ENCODE measurements around the gene ARHGEF17.

ARHGEF17 gene

DNA sequence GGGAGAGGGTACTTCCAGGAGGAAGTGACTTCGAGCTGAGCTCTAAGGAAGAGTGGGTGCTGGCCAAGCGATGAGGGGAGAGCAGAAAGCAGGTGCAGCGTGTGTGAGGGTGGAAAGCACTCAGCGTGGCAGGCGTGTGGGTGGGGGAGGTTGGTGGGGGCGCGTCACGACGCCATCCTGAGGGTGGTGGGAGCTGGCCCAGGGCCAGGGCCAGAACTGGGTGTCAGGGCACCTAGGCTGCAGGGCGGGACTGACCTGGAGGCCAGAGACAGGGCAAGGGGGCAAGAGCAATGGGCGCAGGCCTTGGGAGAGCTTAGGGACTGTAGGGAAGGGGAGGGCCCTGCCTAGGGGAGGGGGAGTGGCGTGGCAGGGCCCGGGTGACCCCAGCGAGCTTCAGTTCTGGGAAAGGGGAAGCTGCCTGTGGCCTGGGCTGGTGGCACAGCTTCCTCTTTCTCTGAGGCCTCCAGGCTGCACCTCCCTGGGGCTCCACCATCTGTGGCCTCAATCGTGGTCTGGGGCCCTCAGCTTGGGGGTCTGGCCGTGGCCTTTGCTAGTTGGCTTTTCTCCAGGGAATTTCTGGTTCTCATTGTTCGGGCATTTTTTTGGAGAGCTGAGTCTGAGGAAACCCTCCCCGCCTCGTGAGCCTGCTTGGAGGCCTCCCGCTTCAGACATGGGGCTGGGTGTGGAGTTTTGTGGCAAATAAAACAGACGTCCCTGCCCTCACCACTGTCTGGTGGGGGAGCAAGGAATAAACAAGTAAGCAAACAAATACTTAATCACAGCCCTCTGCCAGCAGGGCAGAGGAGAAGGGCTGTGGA is 77.0 kb downstream of the ARHGEF17 start:
- DNase-seq, result no peak

DNA sequence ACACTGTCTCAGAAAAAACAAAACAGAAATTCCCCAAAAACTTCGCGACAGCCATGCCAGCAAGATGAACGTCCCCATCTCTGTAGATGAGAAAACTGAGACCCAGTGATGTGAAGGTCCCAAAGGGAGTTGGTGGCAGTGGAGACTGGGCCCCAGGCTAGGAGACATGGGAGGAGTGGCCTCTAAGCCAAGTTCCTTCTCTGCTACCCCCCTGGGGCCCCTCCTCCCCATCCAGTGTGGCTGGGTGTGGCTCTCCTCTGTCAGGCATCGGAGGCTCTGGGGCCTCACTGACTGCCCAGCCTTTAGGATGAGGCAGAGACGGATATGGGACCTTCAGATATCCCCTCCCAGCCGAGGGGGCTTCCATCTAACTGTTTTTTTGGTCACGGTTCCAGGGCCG is 77.9 kb downstream of the ARHGEF17 start:
- DNase-seq, result no peak

DNA sequence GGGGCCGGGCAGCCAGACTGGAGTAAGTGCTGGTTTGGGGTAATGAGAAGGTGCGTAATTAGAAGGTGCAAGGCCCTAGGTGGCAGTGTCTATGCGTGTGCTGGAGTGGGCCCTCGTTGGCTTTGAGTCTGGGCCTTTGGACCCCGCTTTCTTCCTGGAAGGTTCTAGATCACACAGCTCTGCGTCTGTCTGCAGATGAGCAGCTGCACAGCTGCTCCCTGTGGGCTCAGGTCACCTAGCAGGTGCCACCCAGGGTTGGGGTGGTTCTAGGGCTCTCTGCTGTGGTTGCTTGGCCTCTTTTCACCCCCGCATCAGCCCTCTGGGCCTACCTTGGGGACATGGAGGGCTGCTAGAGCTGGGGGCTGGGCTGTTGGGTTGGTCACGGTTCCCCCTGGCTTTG is 78.5 kb downstream of the ARHGEF17 start:
- no peak for DNase-seq

DNA sequence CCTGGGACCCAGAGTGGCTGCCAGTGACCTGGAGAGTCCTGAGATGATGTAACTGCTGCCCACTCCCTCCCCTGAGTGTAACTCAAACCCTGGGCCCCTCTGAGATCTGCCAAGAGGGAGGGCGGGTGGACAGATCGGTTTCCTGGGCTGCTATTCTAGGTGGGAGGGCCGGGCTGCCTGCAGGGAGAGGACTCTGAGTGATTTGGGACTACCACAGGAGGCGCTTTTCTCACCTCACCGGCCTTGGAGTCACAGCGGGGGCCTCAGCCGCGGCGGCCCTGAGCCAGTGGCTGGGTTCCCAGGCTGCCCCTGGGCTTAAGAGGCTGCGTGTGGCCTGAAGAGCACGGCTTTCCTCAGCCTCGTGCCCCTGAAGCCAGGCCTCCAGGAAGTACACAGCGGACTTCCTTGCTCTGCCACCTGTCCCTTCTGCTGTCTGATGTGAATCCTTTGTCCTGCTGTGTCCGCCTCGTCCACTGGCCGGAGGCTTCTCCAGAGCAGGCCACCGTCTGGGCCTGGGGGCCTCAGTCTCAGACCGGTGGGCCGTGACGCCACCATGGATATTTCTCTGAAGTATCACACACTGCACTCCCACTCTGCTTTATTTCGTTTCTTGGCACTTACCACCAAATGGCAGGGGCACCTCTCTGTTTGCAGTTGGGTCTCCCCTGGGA is 79.7 kb downstream of the ARHGEF17 start:
- no peak for DNase-seq

DNA sequence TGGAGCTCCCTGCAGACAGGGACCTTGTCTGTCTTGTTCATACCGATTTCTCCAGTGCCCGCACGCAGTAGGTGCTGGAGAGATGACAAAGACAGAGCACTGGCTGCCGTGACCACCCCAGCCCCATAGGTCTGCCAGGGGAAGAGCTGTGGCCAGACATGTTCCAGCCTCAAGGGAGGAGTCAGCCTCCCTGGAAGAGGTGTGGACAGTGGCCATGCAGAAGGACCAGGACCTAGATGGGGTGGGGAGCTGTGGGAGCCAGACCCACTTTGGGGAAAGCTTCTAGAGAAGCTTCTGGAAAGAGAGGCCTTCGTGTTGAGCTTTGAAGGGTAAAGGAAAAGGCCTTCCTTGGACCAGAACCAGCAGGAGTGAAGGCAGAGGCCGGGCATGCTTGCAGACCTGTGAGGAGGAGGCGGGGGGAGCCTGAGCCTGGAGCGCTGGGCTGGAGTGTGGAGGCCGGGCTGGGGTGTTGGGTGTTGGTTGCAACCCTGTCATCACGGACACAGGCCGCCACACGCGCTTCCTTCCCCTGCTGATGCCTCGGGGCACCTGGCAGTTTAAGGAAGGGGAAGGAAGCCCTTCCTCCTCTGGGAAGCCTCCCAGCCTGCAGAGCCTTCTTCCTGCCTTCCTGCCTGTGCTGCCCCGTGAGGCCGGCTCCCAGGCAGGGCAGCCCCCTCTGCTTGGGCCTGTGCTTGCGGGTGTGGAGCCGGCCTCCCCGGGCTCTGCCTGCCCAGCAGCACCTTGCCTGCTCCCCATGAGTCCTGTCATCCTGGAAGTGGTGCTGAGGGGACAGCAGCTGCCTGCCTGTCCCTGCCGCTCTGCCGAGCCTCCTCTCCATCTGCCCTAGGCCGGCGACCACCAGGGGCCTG is 80.4 kb downstream of the ARHGEF17 start:
- no peak for DNase-seq

DNA sequence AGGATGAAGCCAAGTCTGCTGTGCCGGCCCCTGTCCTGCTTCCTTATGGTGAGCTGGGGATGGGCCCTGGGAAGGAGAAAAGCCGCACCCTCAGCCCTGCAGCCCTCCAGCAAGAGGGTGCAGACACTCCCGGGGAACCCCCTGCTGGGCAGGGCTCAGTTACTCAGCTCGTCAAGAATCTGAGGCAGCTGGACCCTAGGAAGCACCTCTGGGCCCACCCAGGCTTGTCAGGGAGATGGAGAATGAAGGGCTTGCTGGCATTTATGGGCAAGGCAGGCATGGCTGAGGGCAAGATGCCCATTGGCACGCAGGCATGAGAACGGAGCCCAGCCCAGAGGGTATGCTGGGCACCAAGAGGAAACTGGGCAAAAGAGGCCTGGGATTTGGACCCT is 81.1 kb downstream of the ARHGEF17 start:
- no peak for DNase-seq

DNA sequence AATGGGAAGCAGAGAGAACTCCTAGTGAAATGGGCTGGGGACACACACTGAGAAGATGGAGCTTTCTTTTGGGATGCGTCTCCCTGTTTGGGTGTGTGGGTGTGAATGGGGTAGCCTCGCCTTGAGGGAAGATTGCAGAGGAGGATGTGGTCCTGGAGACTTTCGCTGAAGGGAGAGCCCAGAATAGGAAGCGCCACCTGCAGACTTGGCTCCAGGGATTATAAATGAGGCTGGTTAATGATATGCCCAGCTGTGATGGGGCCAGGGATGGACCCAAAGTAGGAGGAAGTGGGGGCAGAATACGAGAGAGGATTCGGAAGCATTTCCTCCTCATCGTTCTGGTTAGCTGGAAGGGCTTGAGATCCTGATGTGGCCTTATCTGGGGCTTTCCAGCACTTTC is 81.8 kb downstream of the ARHGEF17 start:
- no peak for DNase-seq

DNA sequence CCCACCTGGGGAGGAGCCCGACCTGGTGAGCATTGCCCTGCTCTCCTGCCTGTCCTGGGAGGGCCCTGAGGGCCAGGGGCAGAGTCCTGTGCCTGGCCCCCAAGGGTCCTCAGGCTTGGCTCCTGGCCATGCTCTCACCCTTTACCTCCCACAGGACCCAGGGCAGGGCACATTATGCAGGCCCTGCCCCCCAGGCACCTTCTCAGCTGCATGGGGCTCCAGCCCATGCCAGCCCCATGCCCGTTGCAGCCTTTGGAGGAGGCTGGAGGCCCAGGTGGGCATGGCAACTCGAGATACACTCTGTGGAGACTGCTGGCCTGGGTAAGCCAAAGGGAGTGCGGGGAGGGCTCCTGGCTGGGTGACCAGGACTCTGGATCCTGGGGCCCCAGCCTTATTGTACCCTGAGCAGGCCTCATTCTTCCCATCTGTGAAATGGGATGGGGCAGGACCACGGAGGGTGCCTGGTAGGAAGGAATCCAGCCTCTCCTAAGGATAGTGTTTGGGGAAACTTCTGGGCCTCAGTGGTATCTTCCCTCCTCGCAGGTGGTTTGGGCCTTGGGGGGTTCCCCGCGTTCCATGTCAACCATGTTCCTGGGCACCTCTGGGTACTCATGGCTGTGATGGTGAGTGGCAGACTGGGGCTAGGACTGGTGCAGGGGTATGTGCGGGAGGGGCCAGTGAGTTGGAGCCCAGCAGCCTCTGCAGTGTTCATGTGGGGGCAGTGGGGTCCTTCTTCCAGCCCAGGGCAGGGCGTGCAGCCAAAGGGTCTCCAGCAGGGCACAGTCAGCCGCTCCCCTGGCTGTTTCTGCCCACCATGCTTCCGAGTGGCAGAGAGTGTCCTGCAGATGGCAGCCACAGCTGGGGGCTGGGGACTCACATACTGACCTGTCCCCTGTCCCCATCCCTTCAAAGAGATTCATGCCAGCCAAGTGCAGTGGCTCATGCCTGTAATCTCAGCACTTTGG is 82.8 kb downstream of the ARHGEF17 start:
- DNase-seq, result no peak

DNA sequence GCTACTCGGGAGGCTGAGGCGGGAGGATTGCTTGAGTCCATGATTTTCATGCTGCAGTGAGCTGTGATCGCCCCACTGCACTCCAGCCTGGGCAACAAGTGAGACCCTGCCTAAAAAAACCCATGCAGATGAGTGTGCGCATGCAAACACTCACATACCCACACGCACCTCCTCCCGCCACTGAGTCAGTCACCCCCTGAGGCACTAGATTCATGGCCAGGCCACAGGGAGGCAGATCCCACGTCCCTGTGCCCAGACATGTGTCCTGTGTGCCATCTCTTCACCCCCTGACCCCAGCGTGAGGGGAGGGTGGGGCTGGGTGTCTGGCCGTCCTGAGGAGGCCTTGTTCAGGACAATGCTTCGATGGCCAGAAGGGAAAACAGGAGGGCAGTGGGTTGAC is 83.6 kb downstream of the ARHGEF17 start:
- no peak for DNase-seq

DNA sequence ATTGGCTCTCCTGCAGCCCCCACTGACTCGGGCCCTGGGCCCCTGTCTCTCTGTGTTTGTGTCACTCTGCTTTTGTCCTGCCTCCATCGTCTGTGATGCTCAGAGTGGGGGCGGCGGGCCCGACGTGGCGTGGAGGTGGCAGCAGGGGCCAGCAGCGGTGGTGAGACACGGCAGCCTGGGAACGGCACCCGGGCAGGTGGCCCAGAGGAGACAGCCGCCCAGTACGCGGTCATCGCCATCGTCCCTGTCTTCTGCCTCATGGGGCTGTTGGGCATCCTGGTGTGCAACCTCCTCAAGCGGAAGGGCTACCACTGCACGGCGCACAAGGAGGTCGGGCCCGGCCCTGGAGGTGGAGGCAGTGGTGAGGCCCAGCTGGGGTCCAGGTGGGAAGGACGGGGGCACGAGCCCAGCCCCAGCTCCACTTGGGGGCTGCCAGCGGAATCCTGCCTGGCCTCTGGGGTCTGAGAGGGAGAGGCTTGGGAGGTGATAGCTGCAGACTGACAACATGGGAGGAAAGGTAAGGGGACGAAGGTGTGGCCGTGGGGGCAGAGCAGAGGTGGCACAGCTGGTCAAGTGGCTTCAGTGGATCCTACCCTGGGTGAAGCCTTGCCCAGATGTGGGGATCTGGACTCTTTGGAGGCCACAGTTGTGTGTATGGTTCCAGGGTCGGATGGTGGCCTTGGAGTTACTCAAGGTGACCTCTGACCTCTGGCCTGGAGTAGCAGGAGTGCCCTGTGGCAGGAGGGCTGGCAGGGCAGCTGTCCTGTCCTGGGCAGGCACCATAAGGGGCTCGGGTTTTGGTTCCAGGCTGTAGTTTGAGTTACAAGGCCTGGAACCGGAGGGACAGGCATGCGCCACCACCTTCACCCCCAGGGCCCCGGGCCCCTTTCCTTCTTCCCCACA is 84.3 kb downstream of the ARHGEF17 start:
- no peak for DNase-seq

DNA sequence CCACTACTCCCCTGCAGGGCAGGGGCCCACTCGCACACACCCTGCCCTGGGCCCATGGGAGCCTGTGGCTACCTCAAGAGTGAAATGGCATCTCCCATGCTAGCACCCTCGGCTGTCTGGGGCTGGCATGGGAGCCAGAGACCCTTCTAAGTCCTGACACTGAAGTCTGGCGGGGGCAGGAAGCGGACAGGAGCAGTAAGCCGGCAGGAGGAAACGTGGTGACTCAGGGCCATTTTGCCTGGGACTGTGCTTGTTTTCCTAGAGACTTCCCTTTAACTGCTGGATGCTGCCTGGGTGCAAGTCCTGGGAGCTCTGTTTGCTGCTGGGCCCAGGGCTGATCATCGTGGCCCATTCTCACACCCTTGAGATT is 84.9 kb downstream of the ARHGEF17 start:
- DNase-seq, result no peak

DNA sequence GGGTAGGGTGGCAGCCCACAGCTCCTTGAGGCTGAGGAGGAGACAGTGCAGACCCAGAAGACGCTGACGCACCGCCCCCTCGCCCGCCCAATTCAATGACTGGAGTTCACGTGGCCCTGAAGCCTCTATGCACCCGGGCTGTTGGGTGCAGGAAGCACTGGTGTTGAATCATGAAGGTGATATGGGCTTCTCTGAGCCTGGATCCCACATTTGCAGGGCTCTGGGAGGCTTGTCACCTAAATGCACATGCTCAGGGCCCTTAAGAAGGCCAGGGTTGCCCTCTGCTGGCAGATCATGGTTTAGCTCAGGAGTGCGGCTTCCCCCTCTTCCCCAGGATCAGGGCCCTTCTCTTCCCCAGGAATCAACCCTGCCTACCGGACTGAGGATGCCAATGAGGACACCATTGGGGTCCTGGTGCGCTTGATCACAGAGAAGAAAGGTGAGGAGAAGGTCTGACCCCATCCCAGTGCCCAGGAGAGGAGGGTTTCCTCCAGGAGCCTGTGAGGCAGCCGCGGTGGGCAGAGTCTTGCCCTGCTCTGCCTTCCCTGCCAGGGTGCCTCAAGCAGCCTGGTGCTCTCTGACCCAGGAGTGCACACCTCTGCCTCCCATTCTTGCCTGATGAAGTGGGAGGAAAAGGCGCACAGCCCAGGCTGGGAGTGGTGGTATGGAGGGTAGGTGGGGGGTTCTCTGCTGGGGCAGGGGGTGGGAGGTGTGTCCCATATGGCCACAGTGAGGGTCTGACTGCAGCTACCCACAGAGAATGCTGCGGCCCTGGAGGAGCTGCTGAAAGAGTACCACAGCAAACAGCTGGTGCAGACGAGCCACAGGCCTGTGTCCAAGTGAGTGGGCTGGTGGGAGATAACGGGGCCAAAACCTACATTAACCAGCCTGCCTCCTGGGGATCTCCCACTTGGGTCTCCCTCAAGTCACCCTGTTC is 85.7 kb downstream of the ARHGEF17 start:
- peak; percentile 58 for DNase-seq

DNA sequence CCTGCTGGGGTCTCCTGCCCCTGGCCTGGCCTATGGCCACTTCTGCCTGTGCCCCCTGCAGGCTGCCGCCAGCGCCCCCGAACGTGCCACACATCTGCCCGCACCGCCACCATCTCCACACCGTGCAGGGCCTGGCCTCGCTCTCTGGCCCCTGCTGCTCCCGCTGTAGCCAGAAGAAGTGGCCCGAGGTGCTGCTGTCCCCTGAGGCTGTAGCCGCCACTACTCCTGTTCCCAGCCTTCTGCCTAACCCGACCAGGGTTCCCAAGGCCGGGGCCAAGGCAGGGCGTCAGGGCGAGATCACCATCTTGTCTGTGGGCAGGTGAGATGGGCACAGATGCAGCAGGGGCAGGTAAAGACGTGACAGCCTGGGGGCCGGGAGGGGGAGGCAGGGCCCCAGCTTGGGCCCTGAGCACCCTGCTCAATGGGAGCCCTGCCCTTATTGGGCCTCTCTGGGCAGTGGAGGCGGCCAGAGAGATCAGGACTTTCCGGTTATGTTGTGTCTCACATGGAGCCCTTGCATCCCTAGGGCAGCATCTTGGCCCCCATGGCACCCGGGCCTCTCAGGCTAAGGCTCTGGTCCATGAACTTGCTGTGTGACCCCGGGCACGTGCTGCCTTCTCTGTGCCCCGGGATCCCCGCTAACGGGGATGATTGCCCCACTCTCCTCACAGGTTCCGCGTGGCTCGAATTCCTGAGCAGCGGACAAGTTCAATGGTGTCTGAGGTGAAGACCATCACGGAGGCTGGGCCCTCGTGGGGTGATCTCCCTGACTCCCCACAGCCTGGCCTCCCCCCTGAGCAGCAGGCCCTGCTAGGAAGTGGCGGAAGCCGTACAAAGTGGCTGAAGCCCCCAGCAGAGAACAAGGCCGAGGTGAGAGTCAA is 86.6 kb downstream of the ARHGEF17 start:
- DNase-seq, result no peak

DNA sequence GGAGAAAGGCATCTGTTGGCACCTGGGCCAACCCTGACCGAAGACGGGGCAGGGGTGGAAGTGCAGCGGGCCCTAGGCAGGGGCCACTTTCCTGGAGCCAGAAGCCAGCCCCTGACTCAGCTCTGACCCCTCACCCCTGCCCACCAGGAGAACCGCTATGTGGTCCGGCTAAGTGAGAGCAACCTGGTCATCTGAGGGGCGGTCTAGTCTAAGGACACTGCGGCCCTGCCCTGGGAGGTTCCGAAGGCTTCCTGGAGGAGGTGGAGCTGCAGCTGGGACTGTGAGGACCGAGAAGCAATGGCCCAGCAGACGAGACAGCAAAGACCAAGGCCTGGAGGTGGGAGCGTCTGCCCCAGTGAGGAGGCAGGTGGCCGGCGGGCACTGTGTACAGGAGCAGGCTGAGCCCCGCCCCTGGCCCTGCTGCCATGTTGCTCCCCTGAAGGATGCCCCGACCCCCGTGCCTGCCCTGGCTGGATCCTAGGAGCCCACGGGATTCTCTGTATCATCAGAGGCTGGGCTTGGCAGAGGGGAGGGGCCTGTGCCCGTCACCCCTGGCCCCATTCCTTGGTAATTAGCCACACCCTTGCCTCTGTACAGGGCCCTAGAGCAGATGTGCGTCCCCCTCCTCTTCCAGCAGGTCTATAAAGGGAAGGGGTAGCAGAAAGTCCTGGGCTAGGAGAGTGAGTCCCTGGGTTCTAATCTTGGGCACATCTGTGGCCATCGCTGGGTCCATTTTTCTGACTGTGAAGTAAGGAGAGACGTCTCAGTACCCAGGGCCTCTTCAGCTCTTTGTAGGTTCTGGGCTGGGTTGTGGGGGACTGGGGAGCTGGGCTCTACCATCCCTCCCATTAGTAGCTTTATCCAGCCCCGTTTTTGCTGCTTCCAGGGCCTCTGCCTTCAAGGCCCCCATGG is 87.5 kb downstream of the ARHGEF17 start:
- DNase-seq, result no peak

DNA sequence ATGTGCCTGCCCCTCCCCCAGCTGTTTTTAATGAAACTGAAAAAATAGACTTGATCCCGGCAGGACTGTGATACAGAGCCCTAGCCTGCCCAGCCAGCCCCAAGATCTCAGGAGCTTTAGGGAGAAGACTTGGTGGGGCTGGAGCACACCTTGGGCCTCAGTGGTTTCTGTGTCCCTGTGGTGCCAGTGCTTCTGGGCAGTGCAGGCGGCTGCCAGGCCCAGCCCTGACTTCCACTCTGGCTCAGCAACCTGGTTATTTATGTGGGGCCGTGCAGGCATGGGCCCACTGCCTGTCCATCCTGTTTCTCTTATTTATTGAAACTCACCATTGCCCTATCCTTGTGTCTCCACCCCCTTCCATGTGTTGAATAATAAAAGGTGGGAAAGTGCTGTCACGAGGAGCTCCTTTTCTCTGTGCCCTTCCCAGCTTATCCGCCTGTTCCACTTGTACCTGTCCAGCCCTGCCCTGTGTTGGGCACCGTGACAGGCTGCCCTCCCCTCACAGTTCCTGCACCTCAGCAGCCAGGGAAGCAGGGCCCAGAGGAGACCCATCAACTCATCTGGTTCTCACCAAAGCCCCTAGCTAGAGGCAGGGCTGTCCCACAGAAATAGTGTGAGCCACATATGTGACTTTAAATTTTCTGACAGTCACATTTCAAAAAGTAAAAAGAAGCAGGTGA is 88.3 kb downstream of the ARHGEF17 start:
- DNase-seq, result no peak

DNA sequence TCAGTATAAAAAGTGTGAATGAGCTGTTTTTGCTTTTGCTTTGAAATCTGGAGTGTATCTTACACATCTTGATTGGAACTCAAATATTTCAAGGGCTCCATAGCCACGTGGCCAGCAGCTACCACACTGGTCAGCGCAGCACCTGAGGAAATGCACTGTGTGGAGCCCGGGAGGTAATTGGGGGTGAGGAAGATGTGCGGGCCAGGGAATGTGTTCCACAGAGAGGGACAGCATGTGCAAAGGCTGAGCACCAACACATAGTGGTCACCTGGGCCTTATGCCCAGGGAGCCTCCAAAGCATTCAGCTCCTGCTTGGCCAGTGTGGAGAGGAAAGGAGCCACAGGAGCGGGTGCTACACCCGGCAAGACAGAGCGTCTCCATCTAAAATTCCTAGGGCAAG is 88.9 kb downstream of the ARHGEF17 start:
- DNase-seq, result no peak

DNA sequence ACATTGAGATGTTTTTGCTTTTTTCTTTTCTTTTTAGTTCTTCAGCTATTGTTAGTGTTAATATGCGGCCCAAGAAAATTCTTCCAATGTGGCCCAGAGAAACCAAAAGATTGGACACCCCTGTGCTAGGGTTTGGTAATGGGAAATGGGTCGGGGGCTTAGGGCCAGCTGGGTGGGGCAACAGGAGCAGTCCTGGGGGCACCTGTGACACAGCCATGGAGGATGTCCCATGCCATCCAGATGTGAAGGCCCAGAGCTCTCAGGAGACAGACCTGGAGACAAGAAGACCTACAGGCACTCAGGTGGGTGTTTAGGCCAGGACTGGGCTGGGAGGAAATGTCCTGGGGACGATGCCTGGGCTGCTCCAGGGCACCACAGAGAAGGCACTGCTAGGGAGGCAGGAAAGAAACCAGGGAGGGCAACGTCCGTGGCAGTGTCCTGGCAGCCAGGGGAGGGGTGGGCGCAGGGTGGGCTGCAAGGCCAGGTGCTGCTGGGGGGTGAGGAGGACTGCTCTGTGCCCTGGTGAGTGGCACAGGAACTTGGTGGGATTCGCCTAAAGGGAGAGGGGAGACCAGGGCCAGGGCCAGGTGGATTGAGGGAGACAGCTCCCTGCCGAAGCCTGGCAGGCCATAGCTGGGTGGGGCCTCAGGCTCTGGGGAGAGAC is 89.5 kb downstream of the ARHGEF17 start:
- no peak for DNase-seq
